IPS-15b (cell line): ENCODE results near the gene FBXO9.

ENCODE experiments used
- H3K27me3 ChIP-seq: one replicate; pipeline ENCODE4 v1.6.1; 2013; ENCODE audit warnings: low read length; ENCODE audit not compliant: control insufficient read depth, insufficient read depth
- H3K36me3 ChIP-seq: one replicate; pipeline ENCODE4 v1.6.1; 2013; ENCODE audit warnings: low read length; ENCODE audit not compliant: control insufficient read depth, insufficient read depth
- H3K4me1 ChIP-seq: one replicate; pipeline ENCODE4 v1.6.1; 2013; ENCODE audit warnings: mild to moderate bottlenecking, low read length; ENCODE audit not compliant: control insufficient read depth, insufficient read depth
- H3K4me3 ChIP-seq: one replicate; pipeline ENCODE4 v1.5.1; 2013; ENCODE audit warnings: low read depth, low read length
- H3K9ac ChIP-seq: one replicate; pipeline ENCODE4 v1.6.1; 2013; ENCODE audit warnings: low read depth, mild to moderate bottlenecking, low read length
- H3K9me3 ChIP-seq: one replicate; pipeline ENCODE4 v1.6.1; 2013; ENCODE audit warnings: mild to moderate bottlenecking, low read length; ENCODE audit not compliant: control insufficient read depth, insufficient read depth

The FBXO9 gene

DNA sequence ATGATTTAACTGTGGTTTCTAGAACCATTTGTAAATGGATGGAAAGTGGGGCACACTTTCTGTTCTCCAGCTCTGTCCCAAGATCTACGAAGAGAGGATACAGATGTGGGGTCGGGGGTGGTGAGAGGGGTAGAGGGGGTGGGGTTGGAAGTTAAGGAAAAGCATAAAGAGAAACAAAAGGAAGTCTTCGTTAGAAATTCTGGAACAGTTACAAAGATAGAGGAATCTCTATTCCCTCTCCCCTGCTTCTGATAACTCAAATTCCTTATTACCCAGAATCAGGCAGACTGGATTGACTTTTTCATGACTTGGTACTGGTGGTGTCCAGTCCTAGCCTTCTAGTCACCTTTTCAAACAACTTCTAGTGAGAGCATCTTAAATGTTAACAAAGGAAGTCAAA, 78.5 kb downstream of the FBXO9 start:
- Histone ChIP-seq H3K9ac (no peak overlapping the region), H3K27me3 (no peaks in the 10 kb centered on the region), H3K36me3 (no peaks in the 10 kb centered on the region), H3K9me3 (no peaks in the 10 kb centered on the region), H3K4me1 (no peaks in the 10 kb centered on the region), H3K4me3 (no peak overlapping the region)

DNA sequence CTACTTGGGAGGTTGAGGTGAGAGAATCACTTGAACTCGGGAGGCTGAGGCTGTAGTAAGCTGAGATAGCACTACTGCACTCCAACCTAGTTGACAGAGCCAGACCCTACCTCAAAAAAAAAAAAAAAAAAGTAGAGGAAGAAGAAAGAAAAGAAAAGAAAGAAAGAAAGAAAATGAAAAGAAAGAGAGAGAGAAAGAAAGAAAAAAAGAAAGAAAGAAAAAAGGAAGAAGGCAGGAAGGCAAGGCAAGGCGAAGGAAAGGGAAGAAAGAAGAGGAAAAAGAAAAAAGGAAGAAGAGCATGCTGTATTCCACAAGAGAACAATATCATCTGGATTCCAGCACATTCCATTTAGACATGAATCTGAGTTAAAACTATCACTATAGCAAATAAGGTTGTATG, 79.6 kb downstream of the FBXO9 start:
- no peaks in the 10 kb centered on the region for H3K9me3 ChIP-seq
- no peak overlapping the region for H3K4me3 ChIP-seq
- H3K27me3 ChIP-seq, result no peaks in the 10 kb centered on the region
- no peaks in the 10 kb centered on the region for H3K36me3 ChIP-seq
- H3K4me1 ChIP-seq, result no peaks in the 10 kb centered on the region
- H3K9ac ChIP-seq, result no peak overlapping the region

- no peak within 1 kb of the TSS for H3K9ac ChIP-seq
- H3K27me3 ChIP-seq, result no peaks in the 10 kb centered on the region
- no peak within 1 kb of the TSS for H3K4me3 ChIP-seq
- H3K9me3 ChIP-seq, result no peaks in the 10 kb centered on the region
- no peaks in the 10 kb centered on the region for H3K4me1 ChIP-seq
- no peaks in the 10 kb centered on the region for H3K36me3 ChIP-seq
These were observed 83.5 kb downstream of the FBXO9 start, which contains the start of gene GCM1 for GRCh38 chr6:53148684-53149083. GCM1 (minus strand) TSS chr6:53148841; CDS start chr6:53145632, 3,209 bp downstream.
